Right lobe of liver (tissue), 4 donors: ENCODE data around the gene KMT2E.

Experiments
- CTCF ChIP-seq, 4 donors: fragments of 200-600 bp in 3 of 4; fragments of 450-650 bp in 1 of 4; IDR thresholded peaks; one replicate each; pipeline versions ENCODE4 v1.5.1 to v1.8.0; 2016 to 2022; ENCODE audit warnings: antibody characterized with exemption in 4 of 4, mild to moderate bottlenecking in 2 of 4
- POLR2A ChIP-seq: fragments of 450-650 bp; IDR thresholded peaks from one replicate; pipeline ENCODE4 v1.6.1; 2017; ENCODE audit warnings: antibody characterized with exemption, mild to moderate bottlenecking
- donor health status: DM: no; HTN: no; CAD: no.
- donor health status: DM: no; HTN: no; CAD: no.
- donor health status: DM: no; HTN: yes; CAD: no.

- TF ChIP-seq CTCF (IDR thresholded peaks at IDR 0.05) (no peak), POLR2A (no peak)
Measured at GRCh38 chr7:105098863-105099515, 85.0 kb downstream of the KMT2E start.
